Brain pericyte (primary cell): ENCODE measurements around the gene TMEM132E.

Source experiments
- DNase-seq: peaks from one replicate; pipeline ENCODE4 v3.0.0-alpha.2; 2012; ENCODE audit warnings: low read depth, low spot score

Gene TMEM132E

DNA sequence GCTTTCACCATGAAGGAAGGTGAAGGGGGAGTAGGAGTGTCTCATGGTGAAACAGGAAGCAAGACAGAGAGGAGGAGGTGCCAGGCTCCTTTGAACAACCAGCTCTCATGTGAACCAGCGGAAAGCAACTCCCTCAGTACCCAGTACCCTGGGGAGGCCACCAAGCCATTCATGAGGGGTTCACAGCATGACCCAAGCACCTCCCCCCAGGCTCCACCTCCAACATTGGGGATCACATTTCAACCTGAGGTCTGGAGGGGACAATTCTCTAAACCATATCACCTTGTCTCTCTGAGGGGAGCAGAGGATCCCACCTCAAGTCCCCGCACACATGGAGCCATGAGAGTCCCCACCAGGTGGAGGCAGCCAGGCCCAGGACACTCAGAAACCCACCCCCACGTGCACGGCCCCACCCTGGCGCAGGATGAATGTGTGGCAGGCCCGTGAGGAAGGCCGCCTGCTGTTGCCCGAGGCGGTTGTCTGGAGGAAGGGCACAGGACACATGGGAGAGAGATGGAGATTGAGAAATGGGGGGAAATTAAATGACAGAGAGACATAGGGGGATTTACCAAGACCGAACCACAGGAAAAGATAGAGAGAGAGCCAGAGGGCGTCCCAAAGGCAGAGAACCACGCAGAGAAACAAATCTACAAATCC lies 85.9 kb downstream of the TMEM132E start:
- no peak for DNase-seq

DNA sequence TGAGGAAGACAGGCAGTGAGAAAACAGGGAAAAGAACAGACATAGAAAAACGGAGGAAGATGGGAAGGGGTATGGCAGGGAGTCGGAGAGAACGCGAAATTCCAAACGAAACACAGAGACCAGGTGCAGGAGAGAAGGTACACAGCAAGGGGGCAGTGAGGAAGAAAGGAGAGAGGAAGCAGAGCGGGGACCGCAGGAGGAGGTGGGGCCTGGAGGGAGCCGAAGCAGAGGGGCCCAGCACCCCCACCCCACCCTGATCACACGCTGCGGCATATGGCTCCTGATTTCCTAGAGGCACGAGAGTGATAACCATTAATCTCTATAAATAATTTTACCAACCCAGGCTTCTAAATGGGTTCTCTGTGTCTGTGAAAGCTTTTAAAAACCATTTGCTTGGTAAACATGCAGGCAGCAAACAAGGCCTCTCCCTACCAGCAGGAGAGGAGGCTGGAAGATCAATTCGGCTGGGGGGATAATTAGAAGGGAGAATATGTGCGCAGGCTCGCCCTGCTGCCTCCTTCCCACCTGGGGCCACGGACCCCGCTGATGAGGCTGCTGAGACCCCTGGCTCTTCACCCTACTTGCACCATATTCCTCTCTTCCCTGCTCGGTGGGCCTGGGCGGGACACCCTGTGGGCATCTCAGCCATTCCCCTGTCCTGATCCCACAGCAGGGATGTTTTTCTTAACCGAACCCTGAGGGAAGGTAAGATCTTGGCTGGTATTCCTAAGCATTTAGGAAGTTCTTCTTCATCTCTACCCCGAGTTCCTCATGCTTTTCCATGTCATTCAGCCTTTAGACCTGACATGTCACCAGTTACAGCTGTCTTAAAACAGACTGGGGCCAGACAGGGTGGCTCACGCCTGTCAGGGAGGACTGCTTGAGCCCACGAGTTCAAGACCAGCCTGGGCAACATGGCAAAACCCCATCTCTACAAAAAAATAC lies 86.7 kb downstream of the TMEM132E start:
- no peak for DNase-seq

DNA sequence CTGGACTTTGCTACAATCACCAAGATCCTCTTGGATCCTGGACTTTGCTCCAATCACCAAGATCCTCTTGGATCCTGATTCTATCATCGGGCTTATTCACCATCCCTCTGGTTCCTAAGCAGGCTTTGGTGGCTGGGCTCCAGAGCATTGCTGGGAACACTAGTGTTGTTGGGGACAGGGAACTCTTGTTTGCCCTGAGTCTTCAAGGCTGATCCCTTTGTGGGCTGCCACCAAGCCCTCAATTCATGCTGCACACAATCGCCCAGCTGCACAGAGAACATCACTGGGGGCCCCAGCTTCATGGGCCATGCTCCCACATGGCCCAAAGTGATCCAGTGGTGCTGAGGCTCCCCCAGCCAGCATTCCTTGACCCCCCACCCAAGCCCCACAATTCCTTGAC lies 88.3 kb downstream of the TMEM132E start:
- no peak for DNase-seq

DNA sequence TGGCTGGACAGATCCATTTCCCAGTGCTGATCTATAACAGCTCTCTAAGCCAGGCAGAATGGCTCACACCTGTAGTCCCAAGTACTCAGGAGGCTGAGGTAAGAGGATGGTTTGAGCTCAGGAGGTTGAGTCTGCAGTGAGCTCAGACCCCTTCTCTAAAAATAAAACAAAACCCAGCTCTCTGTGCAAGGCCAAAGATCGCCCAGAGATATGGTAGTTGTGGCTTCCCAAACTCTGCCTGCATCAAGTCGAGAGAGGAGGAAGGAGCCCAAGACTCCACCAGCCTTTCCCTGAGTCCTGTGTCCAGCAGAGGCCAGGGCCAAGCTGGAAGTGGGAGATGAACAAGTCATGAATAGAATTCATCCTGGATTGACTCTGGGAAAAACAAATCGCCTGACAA lies 88.8 kb downstream of the TMEM132E start:
- no peak for DNase-seq

DNA sequence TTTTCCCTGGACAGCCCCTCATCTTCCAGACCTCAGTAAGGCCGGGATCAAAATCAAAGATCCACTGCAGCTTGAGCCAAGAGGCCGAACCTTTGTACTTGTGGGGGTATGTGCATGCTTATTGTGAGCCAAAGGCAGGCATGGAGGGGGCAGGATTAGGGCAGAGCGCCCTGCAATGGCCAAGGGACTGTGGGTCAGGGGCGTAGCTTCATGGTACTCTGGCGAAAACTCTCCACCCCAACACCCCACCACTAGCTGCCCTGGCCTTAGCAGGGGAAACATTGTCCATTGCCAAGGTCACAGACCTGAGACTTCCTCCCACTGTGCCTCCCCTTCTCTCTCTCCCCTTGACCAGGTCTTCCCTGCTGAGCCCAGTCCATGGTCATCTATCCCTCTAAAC lies 90.1 kb downstream of the TMEM132E start:
- no peak for DNase-seq

DNA sequence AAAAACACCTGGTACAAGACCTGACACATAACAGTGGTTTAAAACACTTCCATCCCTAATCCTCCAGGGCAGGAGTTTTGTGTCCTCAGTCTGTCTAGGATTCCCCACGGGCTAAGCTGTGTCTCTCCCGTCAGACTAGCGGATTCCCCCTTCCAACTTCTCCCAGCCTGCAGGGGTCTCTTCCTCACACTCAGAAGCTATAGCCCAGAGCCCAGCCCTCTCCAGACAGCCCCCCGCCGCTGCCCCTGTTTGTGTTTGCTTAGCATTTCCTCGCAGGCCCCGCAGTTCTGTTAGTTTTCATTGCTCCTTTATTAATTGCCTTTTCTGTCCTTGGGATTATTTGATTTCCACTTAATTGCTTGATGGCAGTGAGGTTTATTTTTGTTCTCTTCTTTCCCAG lies 91.2 kb downstream of the TMEM132E start:
- DNase-seq, result no peak

DNA sequence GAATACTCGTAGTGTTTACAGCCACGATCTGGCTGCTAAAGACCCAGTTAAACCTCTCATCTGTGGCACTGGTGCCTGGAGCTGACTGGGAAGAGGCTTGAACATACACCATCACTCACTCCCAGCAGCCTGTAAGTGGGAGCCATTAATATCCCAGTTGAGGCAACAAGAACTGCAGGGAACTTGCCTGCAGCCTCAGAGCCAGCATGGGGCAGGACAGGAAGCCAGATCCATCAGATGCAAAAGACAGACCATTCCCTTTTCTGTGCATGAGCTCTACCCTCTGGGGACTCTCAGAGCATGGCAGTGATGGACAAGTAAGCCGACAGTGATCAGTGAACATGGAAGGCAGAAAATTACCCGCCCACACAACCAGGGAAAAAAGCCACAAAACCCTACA lies 91.8 kb downstream of the TMEM132E start:
- no peak for DNase-seq

DNA sequence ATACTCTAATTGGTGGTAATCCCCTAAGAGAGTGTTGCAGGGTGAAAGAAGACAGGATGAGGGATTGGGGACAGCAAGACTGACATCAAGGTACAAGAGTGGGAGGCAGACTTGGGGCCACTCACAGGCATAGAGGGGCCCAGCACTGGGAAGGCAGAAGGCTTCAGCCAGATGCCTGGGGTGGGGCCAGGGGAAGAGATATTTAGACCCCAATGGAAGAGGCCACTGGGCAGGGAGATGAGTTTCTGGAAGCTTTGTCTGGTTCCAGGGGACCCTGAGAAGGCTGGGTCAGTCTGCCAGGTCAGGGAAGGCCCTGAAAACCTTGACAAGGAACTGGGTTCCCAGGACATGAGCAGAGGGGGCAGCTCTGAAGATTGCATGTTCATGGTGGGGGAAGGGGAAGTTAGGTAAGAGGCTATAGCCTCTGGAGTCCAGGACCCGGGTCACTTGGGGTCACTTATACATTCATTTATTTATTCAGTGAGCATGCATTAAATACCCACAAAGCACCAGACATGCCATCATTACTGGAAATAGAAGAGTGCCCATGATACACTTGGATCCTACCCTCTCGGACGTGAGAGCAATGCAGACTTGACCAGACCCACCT lies 92.9 kb downstream of the TMEM132E start:
- DNase-seq, result no peak

DNA sequence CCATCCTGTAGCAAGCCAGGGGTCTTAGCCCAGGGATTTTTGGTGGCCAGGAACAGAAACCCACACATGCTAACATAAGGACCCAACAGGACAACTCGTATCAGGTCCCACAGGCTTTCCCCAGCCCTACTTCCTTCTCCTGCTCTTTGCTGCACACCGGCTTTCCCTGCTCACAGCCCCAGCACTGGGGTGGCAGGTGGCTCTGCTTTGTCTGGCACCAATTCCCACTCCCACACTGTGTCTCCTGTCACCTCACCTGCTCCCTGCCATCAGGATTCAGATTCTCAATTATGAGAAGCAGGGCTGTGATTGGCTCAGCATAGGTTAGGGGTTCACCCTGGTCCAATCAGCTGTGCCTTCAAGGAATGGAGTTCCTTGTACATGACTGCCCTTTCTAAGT lies 94.1 kb downstream of the TMEM132E start:
- DNase-seq, result no peak

DNA sequence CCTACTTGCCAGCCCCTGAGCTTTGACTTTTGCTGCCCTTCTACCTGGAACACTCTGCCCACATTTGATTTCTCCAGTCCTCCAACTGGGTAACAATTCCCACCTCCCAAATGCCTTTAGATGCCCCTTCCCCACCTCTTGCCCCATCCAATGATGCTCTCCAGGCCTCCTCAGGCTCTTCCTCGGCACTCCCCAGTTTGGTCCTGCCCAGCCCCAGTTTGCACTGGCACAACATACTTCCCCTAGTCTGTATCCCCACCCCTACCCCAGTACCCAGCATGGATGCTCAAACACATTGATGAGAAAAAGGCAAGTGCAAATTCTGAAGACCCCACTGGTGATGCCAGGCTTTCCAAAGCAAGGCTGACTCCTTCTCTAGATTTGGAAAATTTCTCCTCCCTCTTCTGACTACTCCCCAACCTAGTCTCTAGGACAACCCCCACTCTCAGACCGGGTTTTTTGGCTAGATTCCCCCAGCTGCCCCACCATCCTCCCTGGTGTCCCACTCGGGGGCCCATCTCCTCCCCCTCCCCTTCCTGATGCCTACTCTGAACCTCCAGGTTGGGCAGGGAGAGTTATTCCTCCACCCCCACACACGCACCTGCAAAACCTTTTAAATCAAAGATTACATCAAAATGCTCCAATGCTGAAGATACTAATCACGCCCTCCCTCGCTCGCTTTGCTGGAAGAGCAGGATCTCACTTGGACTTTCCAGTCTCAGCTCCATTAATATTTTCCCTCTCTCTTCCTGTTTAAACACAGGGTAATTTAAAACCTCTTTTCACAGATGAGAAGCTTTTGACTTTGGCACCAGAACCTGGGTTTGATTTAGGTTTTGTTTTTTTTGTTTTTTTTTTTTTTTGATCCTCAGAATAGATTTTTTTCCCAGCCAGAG lies 94.9 kb downstream of the TMEM132E start:
- no peak for DNase-seq

DNA sequence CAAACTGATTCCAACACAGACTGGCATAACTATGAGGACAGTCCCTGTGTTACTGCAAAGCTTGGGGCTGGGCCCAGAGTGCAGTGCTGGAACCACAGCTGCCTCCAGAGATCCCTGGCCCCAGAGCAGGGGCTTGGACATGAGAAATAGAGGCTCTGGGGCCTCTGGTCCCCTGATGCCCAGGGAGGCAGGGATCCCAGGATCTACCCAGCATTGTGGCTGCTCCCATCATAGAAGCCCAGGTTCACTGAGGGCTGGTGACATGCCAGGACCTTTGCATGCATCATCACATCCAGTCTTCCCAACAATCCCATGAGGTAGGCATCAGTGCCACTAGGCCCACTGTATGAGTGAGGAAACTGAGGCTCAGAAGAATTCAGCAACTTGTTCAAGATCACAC lies 95.8 kb downstream of the TMEM132E start:
- no peak for DNase-seq

DNA sequence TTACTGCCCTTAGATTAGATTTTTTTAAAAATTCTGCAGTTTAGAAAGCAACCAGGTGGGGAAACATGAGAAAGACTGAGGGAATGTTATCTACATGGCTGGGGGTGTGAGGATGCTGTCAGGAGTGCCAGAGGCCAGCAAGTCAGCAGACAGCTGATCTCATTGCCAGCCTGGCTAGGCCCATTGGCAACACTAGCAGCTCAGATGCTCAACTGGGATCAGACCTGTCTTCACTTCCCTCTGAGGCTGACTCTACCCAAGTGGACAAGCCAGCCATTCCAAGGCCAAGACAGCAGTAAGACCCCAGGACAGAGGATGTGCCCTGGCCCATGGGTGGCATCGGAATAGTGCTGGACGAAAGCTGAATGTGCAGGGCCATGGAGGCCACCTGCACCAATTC lies 96.2 kb downstream of the TMEM132E start:
- no peak for DNase-seq

DNA sequence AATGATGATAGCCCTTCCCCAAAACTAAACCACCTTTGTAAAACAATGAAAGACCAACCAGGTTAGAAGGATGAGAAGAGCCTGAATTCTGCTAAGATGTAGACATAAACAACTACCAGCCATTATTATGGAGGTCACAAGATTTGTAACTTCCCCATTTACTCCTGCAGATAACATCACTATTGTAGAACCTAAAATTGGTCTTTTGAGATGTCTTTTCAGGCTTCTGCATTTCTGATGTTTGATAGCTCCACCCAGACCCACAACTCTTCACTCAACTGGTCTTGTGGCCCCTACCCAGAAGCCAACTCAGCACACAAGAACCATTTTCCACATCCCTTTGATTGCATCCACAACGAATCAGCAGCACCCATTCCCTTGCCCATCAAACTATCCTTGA lies 100.8 kb downstream of the TMEM132E start:
- no peak for DNase-seq

DNA sequence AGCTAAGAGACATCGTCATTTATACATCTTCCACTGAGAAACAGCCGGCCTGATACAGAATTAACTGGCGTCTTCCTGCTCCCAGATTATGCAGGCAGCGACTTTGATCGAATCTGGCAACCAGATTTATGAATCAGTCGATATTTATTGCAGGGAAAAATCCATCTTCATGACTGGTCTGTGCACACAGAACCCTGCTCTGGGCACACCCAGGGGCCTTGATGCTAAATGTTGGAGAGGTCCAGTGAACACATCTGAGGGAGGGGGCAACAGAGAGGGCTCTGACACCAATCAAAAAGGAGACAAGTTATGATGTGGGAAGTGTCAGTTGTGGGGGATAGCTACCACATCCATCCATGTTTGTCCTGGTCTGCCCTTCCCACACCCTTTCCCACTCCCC lies 102.9 kb downstream of the TMEM132E start:
- no peak for DNase-seq

DNA sequence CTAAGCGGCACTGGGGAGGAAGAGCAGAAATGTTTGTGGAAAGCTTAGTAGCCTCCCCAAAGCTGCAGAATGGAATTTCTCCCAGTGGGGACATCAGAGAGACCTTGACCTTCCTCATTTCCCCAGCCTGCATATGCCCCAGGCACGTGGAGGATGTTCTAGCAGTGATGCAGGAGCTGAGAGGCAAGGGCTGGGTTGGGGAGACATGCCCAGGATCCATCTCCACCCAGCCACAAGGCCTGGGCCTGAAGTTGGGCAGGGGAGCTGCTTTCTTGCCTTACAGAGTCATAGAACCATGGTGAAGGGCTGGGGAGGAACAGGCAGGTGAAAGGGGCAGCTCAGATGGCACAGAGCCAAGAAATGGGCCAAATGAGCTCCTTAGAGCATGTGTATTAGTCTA lies 104.0 kb downstream of the TMEM132E start:
- no peak for DNase-seq
